SU-DHL-6 (cell line): ENCODE results near the gene FLAD1.

Source experiments
- H2AFZ ChIP-seq: fragments of 200-600 bp; sonication (generic); 2 replicates; pipeline ENCODE4 v1.6.1; 2014; ENCODE audit warnings: low read depth, mild to moderate bottlenecking, moderate library complexity, mixed read lengths, antibody characterized with exemption, low read length; ENCODE audit not compliant: severe bottlenecking
- H3F3A ChIP-seq: fragments of 200-600 bp; shearing (Covaris generic); 2 replicates; pipeline ENCODE4 v1.6.0; 2016; ENCODE audit warnings: antibody characterized with exemption, mild to moderate bottlenecking; ENCODE audit not compliant: insufficient read depth
- H3K27ac ChIP-seq: fragments of 200-600 bp; sonication (generic); 2 replicates; pipeline ENCODE4 v1.5.1; 2016; ENCODE audit warnings: low read depth, mild to moderate bottlenecking, low read length, moderate library complexity, mixed read lengths
- H3K27me3 ChIP-seq: fragments of 200-600 bp; sonication (generic), shearing (Covaris generic); 2 replicates; pipeline ENCODE4 v1.6.0; 2014; ENCODE audit warnings: mild to moderate bottlenecking, low read length
- H3K36me3 ChIP-seq: fragments of 200-600 bp; sonication (generic); 2 replicates; pipeline ENCODE4 v1.6.1; 2014; ENCODE audit warnings: mild to moderate bottlenecking, low read length, mixed read lengths
- H3K4me2 ChIP-seq: fragments of 300-600, 200-600 bp; shearing (Covaris generic), sonication (generic); 2 replicates; pipeline ENCODE4 v1.6.0; 2014; ENCODE audit warnings: low read length, low read depth, mild to moderate bottlenecking; ENCODE audit not compliant: poor library complexity, severe bottlenecking
- H3K4me3 ChIP-seq: fragments of 200-600 bp; sonication (generic); 2 replicates; pipeline ENCODE4 v1.5.1; 2014; ENCODE audit warnings: antibody characterized with exemption, low read length, mild to moderate bottlenecking, mixed read lengths; ENCODE audit not compliant: insufficient read depth, poor library complexity, severe bottlenecking
- H3K79me2 ChIP-seq: fragments of 200-600 bp; sonication (generic); 2 replicates; pipeline ENCODE4 v1.6.1; 2014; ENCODE audit warnings: mild to moderate bottlenecking, low read length, moderate library complexity; ENCODE audit not compliant: insufficient read depth
- H3K9ac ChIP-seq: fragments of 200-600 bp; sonication (generic); 2 replicates; pipeline ENCODE4 v1.7.0; 2014; ENCODE audit warnings: mild to moderate bottlenecking, low read length
- H3K9me2 ChIP-seq: fragments of 200-600 bp; sonication (generic); replicated peaks from 2 replicates; pipeline ENCODE4 v1.6.1; 2014; ENCODE audit warnings: low read length; ENCODE audit not compliant: insufficient read depth
- H3K9me3 ChIP-seq: fragments of 200-600 bp; sonication (generic); 2 replicates; pipeline ENCODE4 v1.6.1; 2014; ENCODE audit warnings: low read length, mixed read lengths; ENCODE audit not compliant: insufficient read depth
- H4K20me1 ChIP-seq: fragments of 200-600 bp; sonication (generic); 2 replicates; pipeline ENCODE4 v1.6.1; 2014; ENCODE audit warnings: low read depth, mild to moderate bottlenecking, antibody characterized with exemption, low read length, moderate library complexity, mixed read lengths
- CTCF ChIP-seq: fragments of 200-600 bp; sonication (generic); IDR thresholded peaks from one replicate; pipeline ENCODE4 v1.5.1; 2017; ENCODE audit warnings: antibody characterized with exemption, mild to moderate bottlenecking, low read length, moderate library complexity; ENCODE audit not compliant: insufficient read depth, poor library complexity, severe bottlenecking
- EZH2phosphoT487 ChIP-seq: fragments of 200-600 bp; sonication (generic), shearing (Covaris generic); conservative IDR thresholded peaks from 2 replicates; pipeline ENCODE4 v1.6.1; 2018; ENCODE audit warnings: mild to moderate bottlenecking, antibody characterized with exemption, low read length, moderate library complexity, mixed read lengths

FLAD1 gene

GRCh38 chr1:154967331-154967950 is 15.7 kb upstream of the FLAD1 start:
- TF ChIP-seq CTCF (no peak), EZH2phosphoT487 (no peak)
- H2AFZ ChIP-seq = no peak overlapping the region
- no peak overlapping the region for H3K9ac ChIP-seq
- H3K9me2 ChIP-seq = no peaks in the 10 kb centered on the region
- no peaks in the 10 kb centered on the region for H3K27me3 ChIP-seq
- no peak overlapping the region for H3K27ac ChIP-seq
- H3K79me2 ChIP-seq = peaks cover 18% of the 10 kb centered on the region
- no peak overlapping the region for H3K4me2 ChIP-seq
- no peaks in the 10 kb centered on the region for H3K9me3 ChIP-seq
- H3K36me3 ChIP-seq = peaks cover 3% of the 10 kb centered on the region; the same call in 1 of the 2 replicates
- no peak overlapping the region for H3K4me3 ChIP-seq
- H4K20me1 ChIP-seq = no peaks in the 10 kb centered on the region
- peaks cover 13% of the 10 kb centered on the region; the same call in 1 of the 2 replicates for H3F3A ChIP-seq

GRCh38 chr1:154968731-154969130 is 14.4 kb upstream of the FLAD1 start:
- H2AFZ ChIP-seq = no peak overlapping the region
- no peak overlapping the region for H3K4me3 ChIP-seq
- no peaks in the 10 kb centered on the region for H4K20me1 ChIP-seq
- no peak overlapping the region for H3K9ac ChIP-seq
- peaks cover 20% of the 10 kb centered on the region; the same call in 1 of the 2 replicates for H3F3A ChIP-seq
- no peaks in the 10 kb centered on the region for H3K27me3 ChIP-seq
- no peak for TF ChIP-seq CTCF
- no peak for TF ChIP-seq EZH2phosphoT487
- H3K79me2 ChIP-seq = peaks cover 27% of the 10 kb centered on the region
- no peaks in the 10 kb centered on the region for H3K9me2 ChIP-seq
- H3K9me3 ChIP-seq = no peaks in the 10 kb centered on the region
- H3K4me2 ChIP-seq = no peak overlapping the region
- peaks cover 1% of the 10 kb centered on the region; the same call in 1 of the 2 replicates for H3K36me3 ChIP-seq
- H3K27ac ChIP-seq = no peak overlapping the region

GRCh38 chr1:154969246-154969645 is 13.9 kb upstream of the FLAD1 start:
- Histone ChIP-seq H4K20me1 (no peaks in the 10 kb centered on the region), H3K27ac (no peak overlapping the region), H3K36me3 (no peaks in the 10 kb centered on the region), H3K79me2 (peaks cover 28% of the 10 kb centered on the region), H3K9me2 (no peaks in the 10 kb centered on the region), H3K27me3 (no peaks in the 10 kb centered on the region), H3K9me3 (no peaks in the 10 kb centered on the region), H3K4me3 (no peak overlapping the region), H3K4me2 (no peak overlapping the region), H2AFZ (no peak overlapping the region), H3F3A (peaks cover 16% of the 10 kb centered on the region; the same call in 1 of the 2 replicates), H3K9ac (no peak overlapping the region)
- TF ChIP-seq CTCF (no peak), EZH2phosphoT487 (no peak)
